ENCODE results near the gene MAD1L1.

DNA sequence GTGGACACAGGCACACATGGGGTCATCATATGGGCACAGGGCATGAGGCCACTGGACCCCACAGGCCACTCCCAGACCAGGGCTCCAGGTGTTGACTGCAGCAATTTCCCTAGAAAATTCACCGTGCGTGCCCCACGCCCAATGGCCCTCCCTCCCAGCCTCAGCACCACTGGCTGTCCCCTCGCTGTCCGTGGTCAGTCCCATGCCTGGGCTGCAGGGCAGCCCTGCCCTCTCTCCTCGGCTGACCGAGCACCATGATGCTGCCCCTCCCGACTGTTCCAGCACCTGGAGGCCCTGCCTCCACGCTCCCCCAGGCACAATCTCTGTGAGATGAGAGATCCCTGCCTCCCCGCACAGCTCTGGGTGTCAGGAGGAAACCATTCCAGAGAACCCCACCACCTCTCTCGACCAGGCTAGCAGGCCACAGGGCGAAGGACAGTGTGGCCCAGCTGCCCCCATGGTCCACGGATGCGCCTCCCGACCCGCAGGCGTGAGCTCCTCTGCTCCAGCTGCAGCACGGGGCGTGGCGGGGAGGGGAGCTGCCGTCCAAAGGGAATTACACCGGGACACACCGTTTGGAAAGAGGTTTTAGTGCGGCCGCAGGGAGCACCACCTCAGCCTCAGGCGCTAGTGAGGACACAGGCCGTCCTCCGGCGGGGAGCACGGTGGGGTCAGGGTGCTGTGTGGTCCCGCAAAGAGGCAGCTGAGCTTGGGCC, 21.8 kb upstream of the MAD1L1 start:
- TF ChIP-seq SIX4 (CRISPR knock-in tag; IDR thresholded peaks at IDR 0.05) (no peak), TAF1 (CRISPR knock-in tag; IDR thresholded peaks at IDR 0.05) (no peak)
- TF ChIP-seq, protein P1, sequence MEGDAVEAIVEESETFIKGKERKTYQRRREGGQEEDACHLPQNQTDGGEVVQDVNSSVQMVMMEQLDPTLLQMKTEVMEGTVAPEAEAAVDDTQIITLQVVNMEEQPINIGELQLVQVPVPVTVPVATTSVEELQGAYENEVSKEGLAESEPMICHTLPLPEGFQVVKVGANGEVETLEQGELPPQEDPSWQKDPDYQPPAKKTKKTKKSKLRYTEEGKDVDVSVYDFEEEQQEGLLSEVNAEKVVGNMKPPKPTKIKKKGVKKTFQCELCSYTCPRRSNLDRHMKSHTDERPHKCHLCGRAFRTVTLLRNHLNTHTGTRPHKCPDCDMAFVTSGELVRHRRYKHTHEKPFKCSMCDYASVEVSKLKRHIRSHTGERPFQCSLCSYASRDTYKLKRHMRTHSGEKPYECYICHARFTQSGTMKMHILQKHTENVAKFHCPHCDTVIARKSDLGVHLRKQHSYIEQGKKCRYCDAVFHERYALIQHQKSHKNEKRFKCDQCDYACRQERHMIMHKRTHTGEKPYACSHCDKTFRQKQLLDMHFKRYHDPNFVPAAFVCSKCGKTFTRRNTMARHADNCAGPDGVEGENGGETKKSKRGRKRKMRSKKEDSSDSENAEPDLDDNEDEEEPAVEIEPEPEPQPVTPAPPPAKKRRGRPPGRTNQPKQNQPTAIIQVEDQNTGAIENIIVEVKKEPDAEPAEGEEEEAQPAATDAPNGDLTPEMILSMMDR (CRISPR knock-in tag; IDR thresholded peaks at IDR 0.05), result no peak
- TF ChIP-seq, protein P2, sequence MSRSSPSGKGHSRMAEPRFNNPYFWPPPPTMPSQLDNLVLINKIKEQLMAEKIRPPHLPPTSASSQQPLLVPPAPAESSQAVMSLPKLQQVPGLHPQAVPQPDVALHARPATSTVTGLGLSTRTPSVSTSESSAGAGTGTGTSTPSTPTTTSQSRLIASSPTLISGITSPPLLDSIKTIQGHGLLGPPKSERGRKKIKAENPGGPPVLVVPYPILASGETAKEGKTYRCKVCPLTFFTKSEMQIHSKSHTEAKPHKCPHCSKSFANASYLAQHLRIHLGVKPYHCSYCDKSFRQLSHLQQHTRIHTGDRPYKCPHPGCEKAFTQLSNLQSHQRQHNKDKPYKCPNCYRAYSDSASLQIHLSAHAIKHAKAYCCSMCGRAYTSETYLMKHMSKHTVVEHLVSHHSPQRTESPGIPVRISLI (CRISPR knock-in tag; IDR thresholded peaks at IDR 0.05; ENCODE audit: borderline replicate concordance), result no peak

Data from HepG2 (cell line).